K562 (cell line): Measurements from ENCODE around the gene PBX1.

Source experiments
- CTCF ChIP-seq, 3 experiments: IDR thresholded peaks in 2 of 3; conservative IDR thresholded peaks in 1 of 3; 2 replicates each; pipeline ENCODE4 v1.5.1; 2011 to 2012; ENCODE audit warnings: low read length in 3 of 3, mild to moderate bottlenecking in 3 of 3, control low read depth in 2 of 3, improper control_type of control experiment in 1 of 3, inconsistent platforms in 1 of 3, low read depth in 1 of 3, mixed read lengths in 1 of 3, moderate library complexity in 1 of 3; ENCODE audit not compliant: insufficient read depth in 2 of 3
- EHMT2 ChIP-seq: fragments of 450-650 bp; IDR thresholded peaks from 2 replicates; pipeline ENCODE4 v1.6.1; 2018; ENCODE audit warnings: antibody characterized with exemption
- EZH2 ChIP-seq: IDR thresholded peaks from 2 replicates; pipeline ENCODE4 v1.6.1; 2012; ENCODE audit warnings: low read depth, mild to moderate bottlenecking, inconsistent platforms, low read length, borderline replicate concordance
- HOXB6 ChIP-seq: fragments of 250-450 bp; sonication (Bioruptor Pico); IDR thresholded peaks from 2 replicates; pipeline ENCODE4 v1.5.1; 2022; ENCODE audit warnings: mild to moderate bottlenecking, borderline replicate concordance
- JUN ChIP-seq, 2 experiments: sonication (generic) in 1 of 2; formaldehyde crosslinking in 1 of 2; IDR thresholded peaks; 2 replicates each; pipeline versions ENCODE4 v1.6.1 to v1.8.0; 2012 to 2022; ENCODE audit warnings: borderline replicate concordance in 2 of 2, mild to moderate bottlenecking in 2 of 2, improper control_type of control experiment in 1 of 2, low read depth in 1 of 2, low read length in 1 of 2, missing genetic modification reagents in 1 of 2
- MYBL2 ChIP-seq, 2 experiments: fragments of 450-650 bp in 1 of 2; sonication (generic) in 1 of 2; formaldehyde crosslinking in 1 of 2; IDR thresholded peaks; 2 replicates each; pipeline versions ENCODE4 v1.6.1 to v1.8.1; 2017 to 2022; ENCODE audit warnings: borderline replicate concordance in 1 of 2, inconsistent platforms in 1 of 2, low read depth in 1 of 2, mild to moderate bottlenecking in 1 of 2, missing genetic modification reagents in 1 of 2, moderate library complexity in 1 of 2
- RAD21 ChIP-seq, 2 experiments: fragments of 250-450 bp in 1 of 2; fragments of 450-650 bp in 1 of 2; sonication (Bioruptor Pico) in 1 of 2; formaldehyde crosslinking in 1 of 2; IDR thresholded peaks in 1 of 2; conservative IDR thresholded peaks in 1 of 2; 2 replicates each; pipeline versions ENCODE4 v1.4.0 to v1.8.0; 2020 to 2022; ENCODE audit warnings: mild to moderate bottlenecking in 2 of 2, moderate library complexity in 1 of 2
- RBM22 ChIP-seq: fragments of 200-400 bp; formaldehyde crosslinking; IDR thresholded peaks from 2 replicates; pipeline ENCODE4 v1.6.1; 2018; ENCODE audit warnings: low read length, low read depth; ENCODE audit not compliant: poor library complexity, severe bottlenecking
- SP1 ChIP-seq: sonication (generic); formaldehyde crosslinking; IDR thresholded peaks from 2 replicates; pipeline ENCODE4 v1.8.1; 2022; ENCODE audit warnings: mild to moderate bottlenecking, missing genetic modification reagents
- STAT6 ChIP-seq: sonication (generic); formaldehyde crosslinking; IDR thresholded peaks from 2 replicates; pipeline ENCODE4 v1.8.1; 2023; ENCODE audit warnings: mild to moderate bottlenecking, missing genetic modification reagents
- TRIM24 ChIP-seq, 2 experiments: fragments of 450-650 bp; IDR thresholded peaks; 2 replicates each; pipeline ENCODE4 v1.6.1; 2016

GRCh38 chr1:164718821-164719220 lies 159.8 kb downstream of the PBX1 start:
- TF ChIP-seq TRIM24 (IDR thresholded peaks at IDR 0.05), result no peak
- no peak for TF ChIP-seq EHMT2
- TF ChIP-seq RAD21 (CRISPR knock-in tag; conservative IDR thresholded peaks at IDR 0.05 in 1 of 2, IDR thresholded peaks at IDR 0.05 in 1 of 2), result no peak
- TF ChIP-seq CTCF (IDR thresholded peaks at IDR 0.05 in 2 of 3, conservative IDR thresholded peaks at IDR 0.05 in 1 of 3; ENCODE audit: insufficient read depth in 2 of 3, low read depth in 1 of 3, low read length in 3 of 3), result no peak
- TF ChIP-seq HOXB6 (CRISPR knock-in tag), result no peak
- TF ChIP-seq EZH2, result no peak
- TF ChIP-seq STAT6 (CRISPR knock-in tag), result no peak
- no peak for TF ChIP-seq MYBL2 (IDR thresholded peaks at IDR 0.05; ENCODE audit: low read depth)
- no peak for TF ChIP-seq MYBL2 (CRISPR knock-in tag; IDR thresholded peaks at IDR 0.05; ENCODE audit: borderline replicate concordance)
- TF ChIP-seq JUN (IDR thresholded peaks at IDR 0.05; ENCODE audit: borderline replicate concordance, low read depth, low read length), result no peak
- TF ChIP-seq JUN (CRISPR knock-in tag; IDR thresholded peaks at IDR 0.05; ENCODE audit: borderline replicate concordance), result no peak
- no peak for TF ChIP-seq SP1
- TF ChIP-seq RBM22, result no peak
